ENCODE measurements around the gene TENM3. TPM values are rescaled to one million over a fixed set of nuclear protein-coding genes. Genes with fewer than 3 reads are reported as not detected.

TENM3 gene
- polyA plus RNA-seq, 4 donors = 15.3 to 18.0 (median 17.9) TPM

GRCh38 chr4:182495031-182495430, 251.8 kb downstream of the TENM3 start:
- no peak for DNase-seq (ENCODE audit: low read depth in 4 of 4, low spot score in 3 of 4)

GRCh38 chr4:182495645-182496385, 252.6 kb downstream of the TENM3 start:
- DNase-seq (ENCODE audit: low read depth in 4 of 4, low spot score in 3 of 4) = no peak

GRCh38 chr4:182496408-182496807, 253.2 kb downstream of the TENM3 start:
- DNase-seq (ENCODE audit: low read depth in 4 of 4, low spot score in 3 of 4) = no peak

GRCh38 chr4:182502064-182502463, 258.9 kb downstream of the TENM3 start:
- DNase-seq (ENCODE audit: low read depth in 4 of 4, low spot score in 3 of 4) = no peak

- no peak for DNase-seq (ENCODE audit: low read depth in 4 of 4, low spot score in 3 of 4)
Measured at GRCh38 chr4:182504463-182504862, 261.3 kb downstream of the TENM3 start.

GRCh38 chr4:182507805-182508204, 264.6 kb downstream of the TENM3 start:
- DNase-seq (ENCODE audit: low read depth in 4 of 4, low spot score in 3 of 4) = no peak

GRCh38 chr4:182510836-182511235, 267.6 kb downstream of the TENM3 start:
- DNase-seq (ENCODE audit: low read depth in 4 of 4, low spot score in 3 of 4) = no peak

- no peak for DNase-seq (ENCODE audit: low read depth in 4 of 4, low spot score in 3 of 4)
Measured at GRCh38 chr4:182513587-182514291, 270.5 kb downstream of the TENM3 start.

- no peak for DNase-seq (ENCODE audit: low read depth in 4 of 4, low spot score in 3 of 4)
Measured at GRCh38 chr4:182518421-182518820, 275.2 kb downstream of the TENM3 start.

GRCh38 chr4:182519528-182519927, 276.3 kb downstream of the TENM3 start:
- no peak for DNase-seq (ENCODE audit: low read depth in 4 of 4, low spot score in 3 of 4)

- no peak for DNase-seq (ENCODE audit: low read depth in 4 of 4, low spot score in 3 of 4)
Measured at GRCh38 chr4:182521011-182521410, 277.8 kb downstream of the TENM3 start.

GRCh38 chr4:182528819-182529218, 285.6 kb downstream of the TENM3 start:
- no peak for DNase-seq (ENCODE audit: low read depth in 4 of 4, low spot score in 3 of 4)

GRCh38 chr4:182530451-182530850, 287.2 kb downstream of the TENM3 start:
- DNase-seq (ENCODE audit: low read depth in 4 of 4, low spot score in 3 of 4) = no peak

GRCh38 chr4:182531555-182532162, 288.5 kb downstream of the TENM3 start:
- DNase-seq (ENCODE audit: low read depth in 4 of 4, low spot score in 3 of 4) = no peak

- DNase-seq (ENCODE audit: low read depth in 4 of 4, low spot score in 3 of 4) = no peak
Measured at GRCh38 chr4:182532441-182532840, 289.2 kb downstream of the TENM3 start.

- DNase-seq (ENCODE audit: low read depth in 4 of 4, low spot score in 3 of 4) = no peak
Measured at GRCh38 chr4:182533964-182534363, 290.8 kb downstream of the TENM3 start.

GRCh38 chr4:182536221-182536811, 293.1 kb downstream of the TENM3 start:
- no peak for DNase-seq (ENCODE audit: low read depth in 4 of 4, low spot score in 3 of 4)

- DNase-seq (ENCODE audit: low read depth in 4 of 4, low spot score in 3 of 4) = no peak
Measured at GRCh38 chr4:182537031-182537795, 294.0 kb downstream of the TENM3 start.

- no peak for DNase-seq (ENCODE audit: low read depth in 4 of 4, low spot score in 3 of 4)
Measured at GRCh38 chr4:182538031-182538430, 294.8 kb downstream of the TENM3 start.

GRCh38 chr4:182540496-182540895, 297.3 kb downstream of the TENM3 start:
- DNase-seq (ENCODE audit: low read depth in 4 of 4, low spot score in 3 of 4) = no peak

GRCh38 chr4:182547435-182547834, 304.2 kb downstream of the TENM3 start:
- DNase-seq (ENCODE audit: low read depth in 4 of 4, low spot score in 3 of 4) = no peak

All from right renal pelvis (tissue), 4 donors.